GM12878 (cell line): Measurements from ENCODE around the gene BBS4. TPM values are rescaled to one million over a fixed set of nuclear protein-coding genes. Genes with fewer than 3 reads are reported as not detected.

ENCODE experiments used
- ATAC-seq: fragments of 200-7000 bp; cut with Tn5 transposase; 3 replicates; pipeline ENCODE4 v1.9.1; 2020; ENCODE audit warnings: mild to moderate bottlenecking, moderate library complexity
- BruUV-seq: library from RNA; stranded (reverse); fragments of 400-500 nt; replicated peaks from 2 replicates; lab custom pipeline; 2021; lab: Mats Ljungman, UMichigan
- CTCF ChIA-PET: fragments of 300-600 bp; sonication (Branson Sonifier 250); formaldehyde crosslinking; extraction: SDS; loops from one replicate; lab custom pipeline; 2021; ENCODE audit warnings: inconsistent platforms; lab: Yijun Ruan, JAX
- POLR2A ChIA-PET: fragments of 350-600 bp; formaldehyde crosslinking; extraction: SDS; loops from one replicate; lab custom pipeline; 2021; ENCODE audit warnings: inconsistent platforms; lab: Charles Lee
- RAD21 ChIA-PET: fragments of 300-600 bp; sonication (Branson Sonifier 250); formaldehyde crosslinking; loops from one replicate; lab custom pipeline; 2023; ENCODE audit warnings: antibody characterized with exemption; ENCODE audit not compliant: unreplicated experiment; lab: Charles Lee
- SMC1A ChIA-PET: fragments of 300-600 bp; sonication (Branson Sonifier 250); formaldehyde crosslinking; loops from one replicate; lab custom pipeline; 2023; ENCODE audit not compliant: unreplicated experiment, uncharacterized antibody; lab: Charles Lee
- DNase-seq: peaks from one replicate; pipeline ENCODE4 v3.0.0-alpha.2; 2011; ENCODE audit warnings: low read depth, low spot score
- FAIRE-seq: peaks from 3 replicates; lab custom pipeline; 2011; peaks lifted over from hg19 to GRCh38; lab: Jason Lieb, UNC
- H2AFZ ChIP-seq: 2 replicates; pipeline ENCODE4 v1.6.0; 2011; ENCODE audit warnings: low read depth, low read length, control low read depth; ENCODE audit not compliant: control insufficient read depth
- H3K27ac ChIP-seq: 2 replicates; pipeline ENCODE4 v1.5.1; 2011; ENCODE audit warnings: control low read depth; ENCODE audit not compliant: control insufficient read depth, insufficient read depth
- H3K27me3 ChIP-seq, 2 experiments: replicated peaks in 1 of 2; 2 replicates each; pipeline versions ENCODE4 v1.6.0 to v1.6.1; 2011; ENCODE audit warnings: low read length in 1 of 2; ENCODE audit not compliant: control insufficient read depth in 2 of 2, insufficient read depth in 2 of 2
- H3K36me3 ChIP-seq, 2 experiments: 2 replicates each; pipeline ENCODE4 v1.5.1; 2011; ENCODE audit warnings: low read length in 1 of 2; ENCODE audit not compliant: control insufficient read depth in 2 of 2, insufficient read depth in 2 of 2
- H3K4me1 ChIP-seq: 2 replicates; pipeline ENCODE4 v1.6.1; 2011; ENCODE audit warnings: mild to moderate bottlenecking, low read length, moderate library complexity, mixed read lengths; ENCODE audit not compliant: control insufficient read depth, insufficient read depth
- H3K4me2 ChIP-seq: 2 replicates; pipeline ENCODE4 v1.6.0; 2011; ENCODE audit warnings: control low read depth; ENCODE audit not compliant: control insufficient read depth, insufficient read depth
- H3K4me3 ChIP-seq: fragments of 200-600 bp; sonication (generic); 2 replicates; pipeline ENCODE4 v1.5.1; 2016
- H3K79me2 ChIP-seq: 2 replicates; pipeline ENCODE4 v1.6.0; 2011; ENCODE audit warnings: low read length; ENCODE audit not compliant: control insufficient read depth, insufficient read depth
- H3K9ac ChIP-seq: 2 replicates; pipeline ENCODE4 v1.8.0; 2011; ENCODE audit warnings: low read length, control low read depth, mixed read lengths; ENCODE audit not compliant: control insufficient read depth, insufficient read depth
- H3K9me3 ChIP-seq: replicated peaks from 3 replicates; pipeline ENCODE4 v1.5.1; 2011; ENCODE audit warnings: mild to moderate bottlenecking, low read length; ENCODE audit not compliant: control insufficient read depth, insufficient read depth
- H4K20me1 ChIP-seq: 2 replicates; pipeline ENCODE4 v1.6.0; 2011; ENCODE audit not compliant: control insufficient read depth, insufficient read depth
- CREM ChIP-seq: IDR thresholded peaks from 2 replicates; pipeline ENCODE4 v1.6.1; 2014; ENCODE audit warnings: antibody characterized with exemption, low read depth
- HDGF ChIP-seq: fragments of 450-650 bp; IDR thresholded peaks from 2 replicates; pipeline ENCODE4 v1.6.1; 2016; ENCODE audit warnings: antibody characterized with exemption
- NFIC ChIP-seq: IDR thresholded peaks from 2 replicates; pipeline ENCODE4 v1.6.1; 2012; ENCODE audit warnings: low read depth, mild to moderate bottlenecking, inconsistent platforms, low read length, moderate library complexity
- NRF1 ChIP-seq: conservative IDR thresholded peaks from 2 replicates; pipeline ENCODE4 v1.6.1; 2011; ENCODE audit warnings: mild to moderate bottlenecking, low read depth, low read length, improper control_type of control experiment
- PAX5 ChIP-seq: IDR thresholded peaks from 2 replicates; pipeline ENCODE4 v1.6.1; 2011; ENCODE audit warnings: low read depth, low read length, borderline replicate concordance
- POLR2AphosphoS5 ChIP-seq: IDR thresholded peaks from 2 replicates; pipeline ENCODE4 v1.6.1; 2011; ENCODE audit warnings: mild to moderate bottlenecking, low read length, inconsistent platforms
- RELA ChIP-seq: fragments of 450-650 bp; IDR thresholded peaks from 2 replicates; pipeline ENCODE4 v1.8.0; 2014; ENCODE audit warnings: borderline replicate concordance; ENCODE audit not compliant: partially characterized antibody
- STAT1 ChIP-seq: fragments of 450-650 bp; conservative IDR thresholded peaks from 2 replicates; pipeline ENCODE4 v1.6.1; 2014; ENCODE audit warnings: antibody characterized with exemption, mild to moderate bottlenecking
- WGBS: methylation state at CpG from one replicate; pipeline ENCODE4 v1.1.6; 2016; ENCODE audit warnings: low lambda C conversion rate; ENCODE audit not compliant: insufficient replicate concordance, insufficient coverage; ENCODE audit errors: missing lambda C conversion rate; 5-methylcytosine and 5-hydroxymethylcytosine counted together
- in situ Hi-C: fragments of 300-500 bp; cut with MboI; formaldehyde crosslinking; loops from 9 replicates; pipeline ENCODE4 v1.14.3; 2018; ENCODE audit warnings: mixed read lengths
- intact Hi-C: fragments of 100-400 bp; cut with micrococcal nuclease; formaldehyde crosslinking; loops from one replicate; pipeline ENCODE4 v1.14.2; 2022; ENCODE audit not compliant: unreplicated experiment
- polyA plus RNA-seq, 11 experiments: library from polyadenylated mRNA; depleted of rRNA in 4 of 11; unstranded in 6 of 11; stranded (reverse) in 5 of 11; fragments of >200 nt; fragmentation: Nextera tagmentation in 4 of 11; fragmentation: Illumina TruSeq in 1 of 11; extraction: Ambion mirVana in 4 of 11; extraction: Trizol in 1 of 11; gene quantifications; 1 replicate in 1 of 11; 2 replicates in 10 of 11; pipeline versions ENCODE4 v1.2.1 to v1.2.3, GENCODE V29; 2011 to 2016; ENCODE audit warnings: inconsistent platforms in 2 of 11, missing spikeins in 2 of 11, low read depth in 1 of 11
- total RNA-seq, 4 experiments: library from RNA; depleted of rRNA in 3 of 4; stranded (reverse); fragments of >200 nt in 3 of 4; fragmentation: Illumina TruSeq in 1 of 4; extraction: Trizol in 1 of 4; gene quantifications; 2 replicates each; pipeline versions ENCODE4 v1.2.1 to v1.2.3, GENCODE V29; 2013 to 2021
- TF ChIP-seq, protein P1 (sequence below): fragments of 450-650 bp; IDR thresholded peaks from 2 replicates; pipeline ENCODE4 v1.6.1; 2018; ENCODE audit warnings: borderline replicate concordance, mild to moderate bottlenecking; ENCODE audit not compliant: partially characterized antibody

BBS4 gene
- total and polyA plus RNA-seq, 10 of the 15 experiments (the other 5 are each of a cell fraction or from before 2014, with no cell fraction given) = 7.2 to 22.1 (median 9.9) TPM

DNA sequence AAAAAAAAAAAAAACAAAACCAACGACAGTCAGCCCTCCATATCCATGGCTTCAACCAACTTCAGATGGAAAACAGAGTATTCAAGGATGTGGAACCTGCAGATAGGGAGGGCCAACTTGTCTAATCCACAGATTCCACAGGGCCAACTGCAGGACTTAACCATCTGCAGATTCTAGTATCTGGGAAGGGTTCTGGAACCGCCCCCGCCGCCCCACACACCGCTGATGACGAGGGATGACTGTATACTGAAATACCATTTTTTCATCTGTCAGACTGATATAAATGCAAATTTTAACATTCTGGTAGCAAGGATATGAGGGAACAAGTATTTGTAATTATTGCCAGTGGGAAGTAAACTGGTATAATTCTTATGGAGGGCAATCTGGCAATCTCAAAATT is 68.1 kb downstream of the BBS4 start:
- Histone ChIP-seq H3K4me1 (no peaks in the 10 kb centered on the region), H3K27me3 (no peaks in the 10 kb centered on the region), H3K4me2 (no peak overlapping the region), H2AFZ (no peak overlapping the region), H3K36me3 (peaks cover 24 to 27% of the 10 kb centered on the region in 2 experiments), H3K27ac (no peak overlapping the region), H3K79me2 (no peaks in the 10 kb centered on the region), H3K4me3 (no peak overlapping the region), H4K20me1 (no peaks in the 10 kb centered on the region), H3K9me3 (no peaks in the 10 kb centered on the region), H3K9ac (no peak overlapping the region)
- RAD21 ChIA-PET = no interaction called here
- DNase-seq (no peak), ATAC-seq (no peak), FAIRE-seq (no peak)
- SMC1A ChIA-PET = interaction anchor here (3.4 kb wide), 1 partner anchor 32 kb away, joined by 22 read pairs; no protein-coding TSS in a partner anchor
- 88% methylated on average over 6 of the region's 6 CpGs for WGBS
- no TSS peak for BruUV-seq
- in situ Hi-C loops (no loop called here), intact Hi-C loops (no loop called here)
- TF ChIP-seq, protein P1, sequence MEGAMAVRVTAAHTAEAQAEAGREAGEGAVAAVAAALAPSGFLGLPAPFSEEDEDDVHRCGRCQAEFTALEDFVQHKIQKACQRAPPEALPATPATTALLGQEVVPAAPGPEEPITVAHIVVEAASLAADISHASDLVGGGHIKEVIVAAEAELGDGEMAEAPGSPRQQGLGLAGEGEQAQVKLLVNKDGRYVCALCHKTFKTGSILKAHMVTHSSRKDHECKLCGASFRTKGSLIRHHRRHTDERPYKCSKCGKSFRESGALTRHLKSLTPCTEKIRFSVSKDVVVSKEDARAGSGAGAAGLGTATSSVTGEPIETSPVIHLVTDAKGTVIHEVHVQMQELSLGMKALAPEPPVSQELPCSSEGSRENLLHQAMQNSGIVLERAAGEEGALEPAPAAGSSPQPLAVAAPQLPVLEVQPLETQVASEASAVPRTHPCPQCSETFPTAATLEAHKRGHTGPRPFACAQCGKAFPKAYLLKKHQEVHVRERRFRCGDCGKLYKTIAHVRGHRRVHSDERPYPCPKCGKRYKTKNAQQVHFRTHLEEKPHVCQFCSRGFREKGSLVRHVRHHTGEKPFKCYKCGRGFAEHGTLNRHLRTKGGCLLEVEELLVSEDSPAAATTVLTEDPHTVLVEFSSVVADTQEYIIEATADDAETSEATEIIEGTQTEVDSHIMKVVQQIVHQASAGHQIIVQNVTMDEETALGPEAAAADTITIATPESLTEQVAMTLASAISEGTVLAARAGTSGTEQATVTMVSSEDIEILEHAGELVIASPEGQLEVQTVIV = no peak
- no peak for TF ChIP-seq RELA
- TF ChIP-seq HDGF = no peak
- TF ChIP-seq CREM = no peak
- no peak for TF ChIP-seq STAT1
- no peak for TF ChIP-seq NRF1
- no peak for TF ChIP-seq POLR2AphosphoS5
- no peak for TF ChIP-seq NFIC
- no peak for TF ChIP-seq PAX5
- POLR2A ChIA-PET = no interaction called here
- CTCF ChIA-PET = no interaction called here
